ENCODE data around the gene PMVK. TPM values are rescaled to one million over a fixed set of nuclear protein-coding genes. Genes with fewer than 3 reads are reported as not detected.
A peak's percentile ranks its signal among the peaks of the same experiment; 100 is the strongest.

PMVK gene
- polyA plus RNA-seq, 4 donors, result 44.8 to 120 (median 76.0) TPM

- H3K36me3 ChIP-seq (ENCODE audit: control insufficient read depth in 3 of 3, insufficient read depth in 2 of 3, low read depth in 1 of 3, low read length in 3 of 3), result peaks cover 2 to 64% (median 28%) of the 10 kb centered on the region in 3 donors
- H3K27me3 ChIP-seq (ENCODE audit: control insufficient read depth in 3 of 3, insufficient read depth in 3 of 3, low read length in 3 of 3), result no peaks in the 10 kb centered on the region
- H3K27ac ChIP-seq (ENCODE audit: low read depth in 1 of 3, low read length in 2 of 3), result peak overlapping the region; percentile 77 to 85 (median 79)
- 44 to 75% (median 61%) methylated on average over 17 to 22 of the region's 22 CpGs for WGBS, 3 donors
- DNase-seq (no peak), FAIRE-seq (no peak)
- no peaks in the 10 kb centered on the region for H3K9me3 ChIP-seq (ENCODE audit: control insufficient read depth in 2 of 2, insufficient read depth in 1 of 2, low read depth in 1 of 2, low read length in 1 of 2)
- H3K4me1 ChIP-seq (ENCODE audit: control insufficient read depth in 3 of 3, insufficient read depth in 2 of 3, low read depth in 1 of 3, low read length in 2 of 3), result peaks cover 7 to 35% (median 15%) of the 10 kb centered on the region in 3 donors
- peak overlapping the region in 2 of 3 donors; percentile 1 to 40 for H3K4me3 ChIP-seq (ENCODE audit: low read depth in 1 of 3, low read length in 3 of 3)
Measured at GRCh38 chr1:154969860-154970452, 33.4 kb upstream of the PMVK start.

- peak overlapping the region in 1 of 3 donors; percentile 40 for H3K4me3 ChIP-seq (ENCODE audit: low read depth in 1 of 3, low read length in 3 of 3)
- H3K27me3 ChIP-seq (ENCODE audit: control insufficient read depth in 3 of 3, insufficient read depth in 3 of 3, low read length in 3 of 3), result no peaks in the 10 kb centered on the region
- DNase-seq (no peak), FAIRE-seq (no peak)
- peak overlapping the region in 1 of 3 donors; percentile 79 for H3K27ac ChIP-seq (ENCODE audit: low read depth in 1 of 3, low read length in 2 of 3)
- WGBS, 3 donors, result 65 to 84% (median 82%) methylated on average over 5 of the region's 5 CpGs
- peaks cover 7 to 35% (median 15%) of the 10 kb centered on the region in 3 donors for H3K4me1 ChIP-seq (ENCODE audit: control insufficient read depth in 3 of 3, insufficient read depth in 2 of 3, low read depth in 1 of 3, low read length in 2 of 3)
- peaks cover 5 to 71% (median 32%) of the 10 kb centered on the region in 3 donors for H3K36me3 ChIP-seq (ENCODE audit: control insufficient read depth in 3 of 3, insufficient read depth in 2 of 3, low read depth in 1 of 3, low read length in 3 of 3)
- H3K9me3 ChIP-seq (ENCODE audit: control insufficient read depth in 2 of 2, insufficient read depth in 1 of 2, low read depth in 1 of 2, low read length in 1 of 2), result no peaks in the 10 kb centered on the region
Measured at GRCh38 chr1:154969246-154969645, 32.7 kb upstream of the PMVK start.

- H3K27ac ChIP-seq (ENCODE audit: low read depth in 1 of 3, low read length in 2 of 3), result peak overlapping the region in 1 of 3 donors; percentile 79
- H3K9me3 ChIP-seq (ENCODE audit: control insufficient read depth in 2 of 2, insufficient read depth in 1 of 2, low read depth in 1 of 2, low read length in 1 of 2), result no peaks in the 10 kb centered on the region
- H3K36me3 ChIP-seq (ENCODE audit: control insufficient read depth in 3 of 3, insufficient read depth in 2 of 3, low read depth in 1 of 3, low read length in 3 of 3), result peaks cover 6 to 77% (median 33%) of the 10 kb centered on the region in 3 donors
- DNase-seq (no peak), FAIRE-seq (no peak)
- peaks cover 7 to 35% (median 15%) of the 10 kb centered on the region in 3 donors for H3K4me1 ChIP-seq (ENCODE audit: control insufficient read depth in 3 of 3, insufficient read depth in 2 of 3, low read depth in 1 of 3, low read length in 2 of 3)
- 92 to 97% (median 96%) methylated on average over 3 of the region's 3 CpGs for WGBS, 3 donors
- H3K27me3 ChIP-seq (ENCODE audit: control insufficient read depth in 3 of 3, insufficient read depth in 3 of 3, low read length in 3 of 3), result no peaks in the 10 kb centered on the region
- H3K4me3 ChIP-seq (ENCODE audit: low read depth in 1 of 3, low read length in 3 of 3), result no peak overlapping the region
Measured at GRCh38 chr1:154968731-154969130, 32.2 kb upstream of the PMVK start.

GRCh38 chr1:154967331-154967950, 30.9 kb upstream of the PMVK start:
- Histone ChIP-seq H3K4me1 (ENCODE audit: control insufficient read depth in 3 of 3, insufficient read depth in 2 of 3, low read depth in 1 of 3, low read length in 2 of 3) (peaks cover 5 to 34% (median 9%) of the 10 kb centered on the region in 3 donors), H3K4me3 (ENCODE audit: low read depth in 1 of 3, low read length in 3 of 3) (no peak overlapping the region), H3K27ac (ENCODE audit: low read depth in 1 of 3, low read length in 2 of 3) (no peak overlapping the region), H3K27me3 (ENCODE audit: control insufficient read depth in 3 of 3, insufficient read depth in 3 of 3, low read length in 3 of 3) (no peaks in the 10 kb centered on the region), H3K9me3 (ENCODE audit: control insufficient read depth in 2 of 2, insufficient read depth in 1 of 2, low read depth in 1 of 2, low read length in 1 of 2) (no peaks in the 10 kb centered on the region), H3K36me3 (ENCODE audit: control insufficient read depth in 3 of 3, insufficient read depth in 2 of 3, low read depth in 1 of 3, low read length in 3 of 3) (peaks cover 9 to 87% (median 36%) of the 10 kb centered on the region in 3 donors)
- DNase-seq (no peak), FAIRE-seq (no peak)
- 77 to 85% (median 80%) methylated on average over 5 of the region's 5 CpGs for WGBS, 3 donors

GRCh38 chr1:154966111-154966510, 29.6 kb upstream of the PMVK start:
- Histone ChIP-seq H3K4me3 (ENCODE audit: low read depth in 1 of 3, low read length in 3 of 3) (no peak overlapping the region), H3K27me3 (ENCODE audit: control insufficient read depth in 3 of 3, insufficient read depth in 3 of 3, low read length in 3 of 3) (no peaks in the 10 kb centered on the region), H3K27ac (ENCODE audit: low read depth in 1 of 3, low read length in 2 of 3) (no peak overlapping the region), H3K4me1 (ENCODE audit: control insufficient read depth in 3 of 3, insufficient read depth in 2 of 3, low read depth in 1 of 3, low read length in 2 of 3) (peaks cover 1 to 21% (median 7%) of the 10 kb centered on the region in 3 donors), H3K36me3 (ENCODE audit: control insufficient read depth in 3 of 3, insufficient read depth in 2 of 3, low read depth in 1 of 3, low read length in 3 of 3) (peaks cover 9 to 83% (median 36%) of the 10 kb centered on the region in 3 donors), H3K9me3 (ENCODE audit: control insufficient read depth in 2 of 2, insufficient read depth in 1 of 2, low read depth in 1 of 2, low read length in 1 of 2) (no peaks in the 10 kb centered on the region)
- FAIRE-seq (no peak), DNase-seq (no peak)
- WGBS, 3 donors, result 92 to 95% (median 93%) methylated on average over 7 of the region's 7 CpGs

- no peak overlapping the region for H3K4me3 ChIP-seq (ENCODE audit: low read depth in 1 of 3, low read length in 3 of 3)
- FAIRE-seq (no peak), DNase-seq (no peak)
- H3K9me3 ChIP-seq (ENCODE audit: control insufficient read depth in 2 of 2, insufficient read depth in 1 of 2, low read depth in 1 of 2, low read length in 1 of 2), result no peaks in the 10 kb centered on the region
- H3K27ac ChIP-seq (ENCODE audit: low read depth in 1 of 3, low read length in 2 of 3), result peak overlapping the region in 1 of 3 donors; percentile 39
- WGBS, 3 donors, result 85 to 90% (median 90%) methylated on average over 6 of the region's 6 CpGs
- H3K4me1 ChIP-seq (ENCODE audit: control insufficient read depth in 3 of 3, insufficient read depth in 2 of 3, low read depth in 1 of 3, low read length in 2 of 3), result peaks cover 0 to 15% (median 4%) of the 10 kb centered on the region in 3 donors
- H3K27me3 ChIP-seq (ENCODE audit: control insufficient read depth in 3 of 3, insufficient read depth in 3 of 3, low read length in 3 of 3), result no peaks in the 10 kb centered on the region
- peaks cover 9 to 70% (median 39%) of the 10 kb centered on the region in 3 donors for H3K36me3 ChIP-seq (ENCODE audit: control insufficient read depth in 3 of 3, insufficient read depth in 2 of 3, low read depth in 1 of 3, low read length in 3 of 3)
Measured at GRCh38 chr1:154964359-154964758, 27.8 kb upstream of the PMVK start.

- Histone ChIP-seq H3K27me3 (ENCODE audit: control insufficient read depth in 3 of 3, insufficient read depth in 3 of 3, low read length in 3 of 3) (no peaks in the 10 kb centered on the region), H3K36me3 (ENCODE audit: control insufficient read depth in 3 of 3, insufficient read depth in 2 of 3, low read depth in 1 of 3, low read length in 3 of 3) (peaks cover 12 to 70% (median 38%) of the 10 kb centered on the region in 3 donors), H3K27ac (ENCODE audit: low read depth in 1 of 3, low read length in 2 of 3) (no peak overlapping the region), H3K4me1 (ENCODE audit: control insufficient read depth in 3 of 3, insufficient read depth in 2 of 3, low read depth in 1 of 3, low read length in 2 of 3) (peaks cover 0 to 15% (median 4%) of the 10 kb centered on the region in 3 donors), H3K9me3 (ENCODE audit: control insufficient read depth in 2 of 2, insufficient read depth in 1 of 2, low read depth in 1 of 2, low read length in 1 of 2) (no peaks in the 10 kb centered on the region), H3K4me3 (ENCODE audit: low read depth in 1 of 3, low read length in 3 of 3) (no peak overlapping the region)
- FAIRE-seq (no peak), DNase-seq (no peak)
- WGBS, 3 donors, result 75 to 84% (median 82%) methylated on average over 8 of the region's 8 CpGs
Measured at GRCh38 chr1:154963643-154964042, 27.1 kb upstream of the PMVK start.

GRCh38 chr1:154962795-154963330, 26.3 kb upstream of the PMVK start:
- Histone ChIP-seq H3K27ac (ENCODE audit: low read depth in 1 of 3, low read length in 2 of 3) (peak overlapping the region in 2 of 3 donors; percentile 14 to 96), H3K4me3 (ENCODE audit: low read depth in 1 of 3, low read length in 3 of 3) (peak overlapping the region in 1 of 3 donors; percentile 89), H3K36me3 (ENCODE audit: control insufficient read depth in 3 of 3, insufficient read depth in 2 of 3, low read depth in 1 of 3, low read length in 3 of 3) (peaks cover 12 to 69% (median 34%) of the 10 kb centered on the region in 3 donors), H3K27me3 (ENCODE audit: control insufficient read depth in 3 of 3, insufficient read depth in 3 of 3, low read length in 3 of 3) (no peaks in the 10 kb centered on the region), H3K4me1 (ENCODE audit: control insufficient read depth in 3 of 3, insufficient read depth in 2 of 3, low read depth in 1 of 3, low read length in 2 of 3) (peaks cover 0 to 15% (median 4%) of the 10 kb centered on the region in 3 donors), H3K9me3 (ENCODE audit: control insufficient read depth in 2 of 2, insufficient read depth in 1 of 2, low read depth in 1 of 2, low read length in 1 of 2) (no peaks in the 10 kb centered on the region)
- DNase-seq, result no peak
- 67 to 79% (median 70%) methylated on average over 6 of the region's 6 CpGs for WGBS, 3 donors
- no peak for FAIRE-seq
